Smooth muscle cell (in vitro differentiated cells): Measurements from ENCODE around the gene SDF4. TPM values are rescaled to one million over a fixed set of nuclear protein-coding genes. Genes with fewer than 3 reads are reported as not detected.

ENCODE experiments used
- DNase-seq: peaks from one replicate; lab custom pipeline; 2025; ENCODE audit not compliant: unreplicated experiment; lab: John Stamatoyannopoulos, UW
- H2AFZ ChIP-seq: fragments of 200-600 bp; sonication (generic); 2 replicates; pipeline ENCODE4 v1.6.0; 2016; ENCODE audit warnings: antibody characterized with exemption, low read depth, mild to moderate bottlenecking
- H3F3A ChIP-seq: fragments of 200-600 bp; sonication (generic); 2 replicates; pipeline ENCODE4 v1.6.0; 2017; ENCODE audit warnings: antibody characterized with exemption, low read depth
- H3K27ac ChIP-seq: fragments of 200-600 bp; sonication (generic); 2 replicates; pipeline ENCODE4 v1.5.1; 2016; ENCODE audit warnings: low read depth, mild to moderate bottlenecking
- H3K27me3 ChIP-seq: fragments of 200-600 bp; sonication (generic); 2 replicates; pipeline ENCODE4 v1.6.1; 2016; ENCODE audit warnings: low read depth, mild to moderate bottlenecking
- H3K36me3 ChIP-seq: fragments of 200-600 bp; sonication (generic); 2 replicates; pipeline ENCODE4 v1.5.1; 2016; ENCODE audit warnings: low read depth
- H3K4me1 ChIP-seq: fragments of 200-600 bp; sonication (generic); 2 replicates; pipeline ENCODE4 v1.5.1; 2016; ENCODE audit warnings: low read depth
- H3K4me2 ChIP-seq: fragments of 200-600 bp; sonication (generic); 2 replicates; pipeline ENCODE4 v1.6.0; 2016; ENCODE audit warnings: mild to moderate bottlenecking
- H3K4me3 ChIP-seq: fragments of 200-600 bp; sonication (generic); 2 replicates; pipeline ENCODE4 v1.5.1; 2016; ENCODE audit warnings: mild to moderate bottlenecking
- H3K79me2 ChIP-seq: fragments of 200-600 bp; sonication (generic); 2 replicates; pipeline ENCODE4 v1.6.0; 2016; ENCODE audit warnings: low read depth, mild to moderate bottlenecking
- H3K9ac ChIP-seq: fragments of 200-600 bp; sonication (generic); 2 replicates; pipeline ENCODE4 v1.6.0; 2016; ENCODE audit warnings: low read depth
- H3K9me3 ChIP-seq: fragments of 200-600 bp; sonication (generic); replicated peaks from 2 replicates; pipeline ENCODE4 v1.5.1; 2016; ENCODE audit warnings: low read depth
- H4K20me1 ChIP-seq: fragments of 200-600 bp; sonication (generic); 2 replicates; pipeline ENCODE4 v1.6.0; 2016; ENCODE audit warnings: low read depth
- CTCF ChIP-seq: fragments of 200-600 bp; sonication (generic); IDR thresholded peaks from 2 replicates; pipeline ENCODE4 v1.5.1; 2017; ENCODE audit warnings: borderline replicate concordance, mild to moderate bottlenecking, antibody characterized with exemption; ENCODE audit not compliant: insufficient read depth, poor library complexity, severe bottlenecking
- WGBS: methylation state at CpG from one replicate; pipeline ENCODE4 v1.1.7; 2016; ENCODE audit warnings: low lambda C conversion rate; 5-methylcytosine and 5-hydroxymethylcytosine counted together
- polyA plus RNA-seq: library from polyadenylated mRNA; unstranded; fragments of >200 nt; fragmentation: Nextera tagmentation; extraction: Ambion mirVana; gene quantifications from 2 replicates; pipeline ENCODE4 v1.2.1, GENCODE V29; 2016
- total RNA-seq: library from RNA; depleted of rRNA; stranded (reverse); fragments of >200 nt; gene quantifications from 2 replicates; pipeline ENCODE4 v1.2.3, GENCODE V29; 2014

SDF4 gene
- total and polyA plus RNA-seq, 2 experiments from 2014 or later = 94.9 to 263 TPM

- H4K20me1 ChIP-seq = no peaks in the 10 kb centered on the region
- H3K9ac ChIP-seq = no peak overlapping the region
- H3K4me1 ChIP-seq = no peaks in the 10 kb centered on the region
- H3K27me3 ChIP-seq = no peaks in the 10 kb centered on the region
- no peak overlapping the region for H3K27ac ChIP-seq
- no peaks in the 10 kb centered on the region for H3F3A ChIP-seq
- no peaks in the 10 kb centered on the region for H3K79me2 ChIP-seq
- no peak overlapping the region for H3K4me3 ChIP-seq
- H3K4me2 ChIP-seq = no peak overlapping the region
- DNase-seq = no peak
- H3K36me3 ChIP-seq = no peaks in the 10 kb centered on the region
- WGBS = 91% methylated on average over 33 of the region's 33 CpGs
- TF ChIP-seq CTCF = no peak
- H3K9me3 ChIP-seq = no peaks in the 10 kb centered on the region
- H2AFZ ChIP-seq = no peak overlapping the region
Observed at GRCh38 chr1:1183833-1184775, 47.7 kb downstream of the SDF4 start.

- Histone ChIP-seq H3K4me1 (no peaks in the 10 kb centered on the region), H4K20me1 (no peaks in the 10 kb centered on the region), H3K4me3 (no peak overlapping the region), H2AFZ (no peak overlapping the region), H3K9me3 (no peaks in the 10 kb centered on the region), H3K27me3 (no peaks in the 10 kb centered on the region), H3K36me3 (no peaks in the 10 kb centered on the region), H3K79me2 (no peaks in the 10 kb centered on the region), H3F3A (no peaks in the 10 kb centered on the region), H3K27ac (no peak overlapping the region), H3K9ac (no peak overlapping the region), H3K4me2 (no peak overlapping the region)
- DNase-seq = no peak
- TF ChIP-seq CTCF = no peak
- WGBS = 92% methylated on average over 21 of the region's 21 CpGs
Observed at GRCh38 chr1:1183221-1183747, 48.5 kb downstream of the SDF4 start.

GRCh38 chr1:1182491-1183220 lies 49.1 kb downstream of the SDF4 start:
- H3F3A ChIP-seq = no peaks in the 10 kb centered on the region
- H3K27ac ChIP-seq = no peak overlapping the region
- H3K36me3 ChIP-seq = no peaks in the 10 kb centered on the region
- no peak overlapping the region for H3K9ac ChIP-seq
- H3K9me3 ChIP-seq = no peaks in the 10 kb centered on the region
- no peak for TF ChIP-seq CTCF
- 94% methylated on average over 24 of the region's 39 CpGs for WGBS
- H4K20me1 ChIP-seq = no peaks in the 10 kb centered on the region
- no peaks in the 10 kb centered on the region for H3K27me3 ChIP-seq
- no peak for DNase-seq
- H3K4me3 ChIP-seq = no peak overlapping the region
- no peak overlapping the region for H3K4me2 ChIP-seq
- no peaks in the 10 kb centered on the region for H3K4me1 ChIP-seq
- H2AFZ ChIP-seq = no peak overlapping the region
- H3K79me2 ChIP-seq = no peaks in the 10 kb centered on the region
